ENCODE results near the gene PCTP. TPM values are rescaled to one million over a fixed set of nuclear protein-coding genes. Genes with fewer than 3 reads are reported as not detected.

PCTP gene
- total RNA-seq, 1 donor from 2014 or later = 13.6 TPM

GRCh38 chr17:55816532-55817396 is 65.9 kb downstream of the PCTP start:
- H3K9ac ChIP-seq (ENCODE audit: low read depth in 1 of 3, low read length in 3 of 3) = no peak overlapping the region
- no peak overlapping the region for H3K4me3 ChIP-seq (ENCODE audit: low read length in 3 of 3)
- H3K27ac ChIP-seq (ENCODE audit: low read depth, low read length) = no peak overlapping the region
- H3K27me3 ChIP-seq (ENCODE audit: control insufficient read depth in 3 of 3, insufficient read depth in 3 of 3, low read length in 3 of 3) = no peaks in the 10 kb centered on the region
- no peaks in the 10 kb centered on the region for H3K9me3 ChIP-seq (ENCODE audit: control insufficient read depth in 3 of 3, low read length in 3 of 3)
- no peaks in the 10 kb centered on the region for H3K36me3 ChIP-seq (ENCODE audit: control insufficient read depth in 3 of 3, insufficient read depth in 3 of 3, low read length in 3 of 3)
- peaks cover 0 to 4% (median 0%) of the 10 kb centered on the region in 3 donors for H3K4me1 ChIP-seq (ENCODE audit: control insufficient read depth in 3 of 3, insufficient read depth in 3 of 3, low read length in 3 of 3)

DNA sequence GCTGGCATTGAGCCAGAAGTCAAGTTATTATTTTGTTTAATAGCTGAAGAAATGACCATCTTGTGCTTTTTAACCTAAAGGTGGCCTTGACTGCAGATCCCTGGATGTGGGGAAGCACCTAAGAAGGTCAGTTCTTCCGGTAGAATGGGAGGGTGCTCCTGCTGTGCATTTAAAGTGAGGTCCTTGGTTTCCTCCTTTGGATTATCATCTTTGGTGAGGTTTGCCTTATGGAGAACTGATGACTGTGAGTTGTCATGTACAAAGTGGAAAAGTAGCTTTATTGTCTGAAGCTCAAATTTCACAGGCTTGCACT is 66.5 kb downstream of the PCTP start:
- Histone ChIP-seq H3K9ac (ENCODE audit: low read depth in 1 of 3, low read length in 3 of 3) (no peak overlapping the region), H3K27me3 (ENCODE audit: control insufficient read depth in 3 of 3, insufficient read depth in 3 of 3, low read length in 3 of 3) (no peaks in the 10 kb centered on the region), H3K36me3 (ENCODE audit: control insufficient read depth in 3 of 3, insufficient read depth in 3 of 3, low read length in 3 of 3) (no peaks in the 10 kb centered on the region), H3K9me3 (ENCODE audit: control insufficient read depth in 3 of 3, low read length in 3 of 3) (no peaks in the 10 kb centered on the region), H3K4me1 (ENCODE audit: control insufficient read depth in 3 of 3, insufficient read depth in 3 of 3, low read length in 3 of 3) (peaks cover 0 to 4% (median 0%) of the 10 kb centered on the region in 3 donors), H3K27ac (ENCODE audit: low read depth, low read length) (no peak overlapping the region), H3K4me3 (ENCODE audit: low read length in 3 of 3) (no peak overlapping the region)

GRCh38 chr17:55818026-55818425 is 67.2 kb downstream of the PCTP start:
- Histone ChIP-seq H3K4me3 (ENCODE audit: low read length in 3 of 3) (no peak overlapping the region), H3K27me3 (ENCODE audit: control insufficient read depth in 3 of 3, insufficient read depth in 3 of 3, low read length in 3 of 3) (no peaks in the 10 kb centered on the region), H3K9ac (ENCODE audit: low read depth in 1 of 3, low read length in 3 of 3) (no peak overlapping the region), H3K27ac (ENCODE audit: low read depth, low read length) (no peak overlapping the region), H3K4me1 (ENCODE audit: control insufficient read depth in 3 of 3, insufficient read depth in 3 of 3, low read length in 3 of 3) (peaks cover 0 to 4% (median 0%) of the 10 kb centered on the region in 3 donors), H3K9me3 (ENCODE audit: control insufficient read depth in 3 of 3, low read length in 3 of 3) (no peaks in the 10 kb centered on the region), H3K36me3 (ENCODE audit: control insufficient read depth in 3 of 3, insufficient read depth in 3 of 3, low read length in 3 of 3) (no peaks in the 10 kb centered on the region)

DNA sequence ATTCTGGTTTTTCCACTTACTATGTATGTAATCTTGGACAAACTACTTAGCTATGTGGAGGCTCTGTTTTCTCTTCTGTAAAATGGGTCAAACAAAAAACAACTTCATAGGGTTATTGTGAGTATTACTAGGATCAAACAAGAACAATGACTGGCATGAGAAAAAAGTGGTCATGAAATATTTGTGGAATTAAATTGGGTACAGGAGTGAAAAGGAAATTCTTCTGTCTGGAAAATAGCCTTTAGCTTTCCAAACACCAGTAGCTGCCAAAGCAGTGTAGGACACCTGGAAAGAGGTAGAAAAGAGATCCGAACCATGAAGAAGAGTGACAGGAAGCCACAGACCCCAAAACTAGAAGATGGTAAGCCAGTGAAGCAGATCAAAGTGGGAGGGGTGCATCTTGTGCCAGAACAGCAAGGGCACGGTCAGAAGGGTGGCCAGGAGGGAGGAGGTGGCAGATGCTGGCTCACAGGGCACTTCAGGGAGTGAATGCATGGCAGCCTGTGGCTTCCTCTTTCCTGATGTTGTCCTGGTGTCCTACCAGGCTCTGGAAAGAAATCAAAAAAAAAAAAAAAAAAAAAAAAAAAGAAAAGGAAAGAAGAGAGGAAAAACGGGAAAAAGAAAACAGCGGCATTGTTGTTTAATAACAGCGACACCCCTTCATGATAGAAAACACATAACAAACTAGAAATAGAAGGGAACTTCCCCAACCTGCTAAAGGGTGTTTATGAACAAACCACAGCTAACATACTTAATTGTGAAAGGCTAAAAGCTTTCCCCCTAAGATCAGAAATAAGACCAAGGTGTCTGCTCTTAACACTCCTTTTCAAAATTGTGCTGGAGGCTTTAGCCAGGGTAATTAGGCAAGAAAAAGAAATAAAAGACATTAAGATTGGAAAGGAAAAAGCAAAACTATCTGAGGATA is 67.9 kb downstream of the PCTP start:
- Histone ChIP-seq H3K27me3 (ENCODE audit: control insufficient read depth in 3 of 3, insufficient read depth in 3 of 3, low read length in 3 of 3) (no peaks in the 10 kb centered on the region), H3K4me3 (ENCODE audit: low read length in 3 of 3) (no peak overlapping the region), H3K9ac (ENCODE audit: low read depth in 1 of 3, low read length in 3 of 3) (no peak overlapping the region), H3K9me3 (ENCODE audit: control insufficient read depth in 3 of 3, low read length in 3 of 3) (no peaks in the 10 kb centered on the region), H3K36me3 (ENCODE audit: control insufficient read depth in 3 of 3, insufficient read depth in 3 of 3, low read length in 3 of 3) (no peaks in the 10 kb centered on the region), H3K27ac (ENCODE audit: low read depth, low read length) (no peak overlapping the region), H3K4me1 (ENCODE audit: control insufficient read depth in 3 of 3, insufficient read depth in 3 of 3, low read length in 3 of 3) (peaks cover 0 to 4% (median 0%) of the 10 kb centered on the region in 3 donors)

- Histone ChIP-seq H3K36me3 (ENCODE audit: control insufficient read depth in 3 of 3, insufficient read depth in 3 of 3, low read length in 3 of 3) (no peaks in the 10 kb centered on the region), H3K27ac (ENCODE audit: low read depth, low read length) (no peak overlapping the region), H3K27me3 (ENCODE audit: control insufficient read depth in 3 of 3, insufficient read depth in 3 of 3, low read length in 3 of 3) (no peaks in the 10 kb centered on the region), H3K4me3 (ENCODE audit: low read length in 3 of 3) (no peak overlapping the region), H3K4me1 (ENCODE audit: control insufficient read depth in 3 of 3, insufficient read depth in 3 of 3, low read length in 3 of 3) (no peaks in the 10 kb centered on the region), H3K9me3 (ENCODE audit: control insufficient read depth in 3 of 3, low read length in 3 of 3) (no peaks in the 10 kb centered on the region), H3K9ac (ENCODE audit: low read depth in 1 of 3, low read length in 3 of 3) (no peak overlapping the region)
These were observed 69.8 kb downstream of the PCTP start for GRCh38 chr17:55820675-55821074.

DNA sequence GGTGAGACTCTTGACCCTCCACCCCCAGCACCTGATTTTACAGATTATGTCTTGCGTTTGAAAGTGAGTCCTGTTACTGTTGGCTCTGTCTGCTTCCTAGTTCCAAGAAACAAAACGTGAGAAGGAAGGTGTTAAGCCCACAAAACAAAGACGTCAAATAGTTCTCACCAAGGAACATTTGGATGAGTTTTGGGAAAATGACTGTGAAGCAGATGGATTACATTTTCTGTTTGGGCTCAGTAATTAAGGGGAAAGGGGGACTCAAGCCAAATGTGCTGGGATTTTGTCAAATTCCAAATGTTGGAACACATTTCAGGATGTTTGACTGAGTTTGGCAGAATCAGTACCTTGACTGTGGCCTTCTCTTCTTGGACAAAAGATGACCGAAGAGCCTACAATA is 71.2 kb downstream of the PCTP start:
- no peak overlapping the region for H3K27ac ChIP-seq (ENCODE audit: low read depth, low read length)
- no peaks in the 10 kb centered on the region for H3K9me3 ChIP-seq (ENCODE audit: control insufficient read depth in 3 of 3, low read length in 3 of 3)
- H3K4me3 ChIP-seq (ENCODE audit: low read length in 3 of 3) = no peak overlapping the region
- H3K9ac ChIP-seq (ENCODE audit: low read depth in 1 of 3, low read length in 3 of 3) = no peak overlapping the region
- H3K4me1 ChIP-seq (ENCODE audit: control insufficient read depth in 3 of 3, insufficient read depth in 3 of 3, low read length in 3 of 3) = no peaks in the 10 kb centered on the region
- no peaks in the 10 kb centered on the region for H3K27me3 ChIP-seq (ENCODE audit: control insufficient read depth in 3 of 3, insufficient read depth in 3 of 3, low read length in 3 of 3)
- no peaks in the 10 kb centered on the region for H3K36me3 ChIP-seq (ENCODE audit: control insufficient read depth in 3 of 3, insufficient read depth in 3 of 3, low read length in 3 of 3)

DNA sequence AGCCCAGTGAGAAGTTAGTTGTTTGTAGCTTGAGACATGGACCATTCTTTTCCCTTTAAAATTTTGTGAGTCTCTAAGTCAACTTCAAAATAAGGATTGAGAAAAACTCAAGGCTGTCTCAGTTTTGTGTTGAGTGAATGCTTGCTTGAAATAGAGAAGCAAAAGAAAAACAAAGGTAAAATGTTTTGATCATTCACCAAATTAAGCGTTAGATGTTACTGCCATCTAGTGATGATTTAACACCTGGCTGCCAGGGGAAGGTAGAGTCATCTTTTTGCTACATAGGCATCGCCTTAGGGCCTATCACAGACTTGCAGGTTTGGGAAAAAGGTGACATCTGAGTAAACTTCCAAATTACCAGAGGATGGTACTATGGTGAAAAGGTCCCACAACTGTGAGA is 74.4 kb downstream of the PCTP start:
- Histone ChIP-seq H3K36me3 (ENCODE audit: control insufficient read depth in 3 of 3, insufficient read depth in 3 of 3, low read length in 3 of 3) (no peaks in the 10 kb centered on the region), H3K4me3 (ENCODE audit: low read length in 3 of 3) (no peak overlapping the region), H3K4me1 (ENCODE audit: control insufficient read depth in 3 of 3, insufficient read depth in 3 of 3, low read length in 3 of 3) (no peaks in the 10 kb centered on the region), H3K27me3 (ENCODE audit: control insufficient read depth in 3 of 3, insufficient read depth in 3 of 3, low read length in 3 of 3) (no peaks in the 10 kb centered on the region), H3K27ac (ENCODE audit: low read depth, low read length) (no peak overlapping the region), H3K9me3 (ENCODE audit: control insufficient read depth in 3 of 3, low read length in 3 of 3) (no peaks in the 10 kb centered on the region), H3K9ac (ENCODE audit: low read depth in 1 of 3, low read length in 3 of 3) (no peak overlapping the region)

Other genes with a start within 250 kb of the PCTP start
- not detected for gene SMIM36, start 239.6 kb upstream of the PCTP start, total RNA-seq
- 6.3 TPM for gene TMEM100, start 28.2 kb upstream of the PCTP start, total RNA-seq

Measured in skeletal muscle tissue (tissue), 4 donors.